Midbrain (tissue), 1 donor: ENCODE measurements around the gene DLX6.

Source experiments
- DNase-seq: peaks from one replicate; lab custom pipeline; 2025; lab: John Stamatoyannopoulos, UW

DLX6 gene

GRCh38 chr7:96995406-96996110, 9.8 kb upstream of the DLX6 start:
- DNase-seq = no peak

DNA sequence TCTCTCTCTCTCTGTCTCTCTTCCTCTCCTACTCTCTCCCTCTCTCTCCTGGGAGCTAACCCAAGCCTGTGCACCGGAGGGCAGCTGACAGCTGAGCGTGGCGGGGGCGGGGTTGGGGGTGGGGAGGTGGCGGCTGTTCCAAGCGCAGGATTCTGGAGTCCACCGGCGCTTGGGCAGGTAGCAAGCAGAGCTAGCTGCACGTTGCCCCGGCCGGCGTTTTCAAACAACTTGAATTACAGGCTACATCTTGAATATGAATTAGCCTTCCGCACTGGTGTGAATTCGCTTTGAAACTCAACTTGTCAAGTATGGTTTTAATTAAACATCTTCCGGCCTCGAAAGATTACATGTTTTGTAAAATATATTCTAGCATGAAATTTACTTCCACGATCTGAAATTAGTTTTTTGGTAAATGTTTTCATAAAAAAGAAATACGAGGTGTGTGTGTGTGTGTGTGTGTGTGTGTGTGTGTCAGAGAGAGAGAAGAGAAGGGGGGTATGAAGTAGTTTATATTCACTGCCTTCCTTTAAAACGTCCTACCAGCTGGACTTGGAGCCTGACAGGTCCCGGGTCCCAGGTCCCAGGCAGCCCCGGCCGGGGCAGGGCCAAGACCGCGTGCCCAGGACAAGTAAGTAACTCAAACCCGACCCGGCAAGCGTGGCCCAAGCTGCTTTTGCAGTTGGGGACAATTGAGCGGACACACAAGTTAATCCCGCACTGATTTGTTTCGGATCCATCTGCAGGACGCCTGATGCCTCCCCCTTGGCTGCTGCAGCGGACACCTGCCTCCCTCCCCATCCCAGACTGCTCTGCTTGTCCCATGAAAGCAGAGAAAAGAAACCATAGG, 9.0 kb upstream of the DLX6 start:
- no peak for DNase-seq

DNA sequence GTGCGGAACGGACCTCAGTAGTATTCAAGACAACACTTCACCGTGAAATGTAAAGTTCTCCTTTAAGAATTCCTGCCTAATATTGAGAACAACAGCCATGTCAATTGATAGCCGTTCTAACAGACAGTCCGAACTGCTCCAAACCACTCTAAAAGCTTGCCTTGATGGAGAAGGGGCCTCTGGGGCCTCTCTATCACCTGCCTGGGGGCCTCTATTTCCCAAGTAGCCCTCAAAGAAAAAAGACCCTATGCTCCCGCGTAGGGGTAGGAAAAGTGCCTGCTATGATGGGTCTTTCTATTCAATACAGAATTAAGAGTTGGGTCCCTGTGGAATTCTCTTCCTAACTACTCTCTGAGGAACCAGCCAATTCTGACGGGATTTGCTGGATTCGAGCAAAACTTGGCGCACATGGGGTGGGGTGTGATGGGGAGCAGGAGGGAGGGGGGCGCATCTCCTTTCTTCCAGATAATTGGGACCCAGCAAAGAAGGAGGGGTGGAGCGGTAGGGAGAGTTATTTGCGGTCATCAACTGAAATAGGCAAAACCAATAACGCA, 8.3 kb upstream of the DLX6 start:
- no peak for DNase-seq

GRCh38 chr7:96997512-96998032, 7.8 kb upstream of the DLX6 start:
- no peak for DNase-seq

DNA sequence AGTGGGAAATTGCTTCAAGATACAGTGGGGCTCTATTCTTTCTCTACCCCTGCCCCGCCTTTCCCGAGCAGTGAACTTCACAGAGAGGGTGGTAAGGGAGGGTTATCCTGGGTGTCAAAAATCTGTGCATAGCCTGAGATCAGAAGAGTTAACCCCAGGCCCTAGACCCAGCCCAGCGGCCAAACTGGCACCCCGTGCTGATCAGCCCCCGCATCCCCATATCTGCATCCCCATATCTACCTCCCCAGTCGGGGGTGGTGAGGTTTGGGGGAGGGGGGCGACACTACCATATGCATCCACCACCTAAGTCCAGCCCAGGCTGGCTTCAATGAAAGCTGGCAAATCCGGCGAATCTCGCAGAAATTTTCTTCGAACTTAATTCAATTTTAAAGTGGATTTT, 7.0 kb upstream of the DLX6 start:
- DNase-seq = no peak

DNA sequence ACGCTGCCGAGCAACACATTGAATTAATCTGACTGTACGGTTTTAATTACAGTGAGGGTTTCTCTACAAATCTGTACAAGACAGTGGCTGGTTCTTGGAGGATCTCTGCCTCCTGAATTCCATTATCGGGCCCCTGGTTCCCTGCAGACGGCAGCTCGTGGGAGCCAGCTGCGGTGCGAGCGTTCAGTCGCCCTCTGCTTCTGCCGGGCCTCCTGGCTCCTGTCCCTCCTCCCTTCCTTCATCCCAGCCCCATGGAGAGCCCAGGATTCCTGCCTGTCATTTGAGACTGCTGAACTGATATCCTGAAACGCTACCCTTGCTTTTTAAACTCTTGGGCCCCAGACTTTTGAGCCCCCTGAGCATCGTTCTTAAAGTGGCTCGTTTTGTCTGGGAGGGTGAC, 6.6 kb upstream of the DLX6 start:
- DNase-seq = no peak

DNA sequence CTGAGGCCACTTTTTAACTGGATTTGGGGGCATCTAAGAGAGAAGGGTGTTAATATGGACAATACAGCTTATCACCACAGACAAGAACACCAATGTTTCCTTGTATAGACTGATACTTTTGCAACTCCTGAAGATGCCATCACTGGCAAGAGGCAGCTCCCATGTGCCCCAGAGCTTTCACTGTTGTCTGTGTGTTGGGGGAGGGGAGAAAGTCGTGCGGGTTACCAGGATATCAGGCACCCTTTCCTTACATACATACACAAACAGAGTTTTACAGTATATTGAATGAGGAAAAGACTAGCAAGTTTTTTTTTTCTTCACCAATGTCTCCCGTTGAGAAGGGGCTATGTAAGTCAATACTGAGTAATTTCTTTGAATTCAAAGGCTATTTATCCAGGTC, 4.1 kb upstream of the DLX6 start:
- no peak for DNase-seq

GRCh38 chr7:97001656-97002554, 3.4 kb upstream of the DLX6 start:
- DNase-seq = no peak

DNA sequence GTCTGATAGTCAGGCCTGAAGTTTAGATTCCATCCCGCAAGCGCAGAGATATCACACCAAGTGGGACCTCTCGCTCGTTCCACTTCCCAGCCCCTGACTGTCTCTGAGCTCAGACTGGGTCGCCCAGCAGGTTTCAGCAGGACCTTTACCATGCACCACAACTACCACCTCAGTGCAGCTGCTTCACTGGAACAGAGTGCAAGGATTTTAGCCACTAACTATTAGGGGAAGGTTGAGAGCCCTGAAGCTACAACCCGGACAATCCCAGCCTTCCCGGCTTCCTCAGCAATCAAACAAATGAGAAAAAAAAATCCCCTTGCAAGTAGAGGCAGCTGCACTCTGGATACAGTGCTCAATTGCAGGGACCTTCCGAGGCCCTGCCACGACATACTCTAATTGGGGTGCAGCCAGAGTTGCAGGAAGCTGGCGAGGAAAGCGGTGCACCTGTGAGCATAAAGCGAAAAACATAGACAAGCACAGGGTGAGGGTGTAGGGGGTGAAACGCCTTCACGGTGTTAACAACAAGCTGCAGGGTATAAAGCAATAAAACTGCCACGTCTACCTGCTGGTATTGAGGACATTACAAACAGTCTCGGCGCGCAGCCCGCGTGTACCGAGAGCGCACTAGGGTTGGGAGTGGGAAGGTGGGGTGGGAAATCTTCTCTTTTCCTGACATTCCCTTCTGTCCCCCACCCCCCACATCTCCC, 2.6 kb upstream of the DLX6 start:
- no peak for DNase-seq

DNA sequence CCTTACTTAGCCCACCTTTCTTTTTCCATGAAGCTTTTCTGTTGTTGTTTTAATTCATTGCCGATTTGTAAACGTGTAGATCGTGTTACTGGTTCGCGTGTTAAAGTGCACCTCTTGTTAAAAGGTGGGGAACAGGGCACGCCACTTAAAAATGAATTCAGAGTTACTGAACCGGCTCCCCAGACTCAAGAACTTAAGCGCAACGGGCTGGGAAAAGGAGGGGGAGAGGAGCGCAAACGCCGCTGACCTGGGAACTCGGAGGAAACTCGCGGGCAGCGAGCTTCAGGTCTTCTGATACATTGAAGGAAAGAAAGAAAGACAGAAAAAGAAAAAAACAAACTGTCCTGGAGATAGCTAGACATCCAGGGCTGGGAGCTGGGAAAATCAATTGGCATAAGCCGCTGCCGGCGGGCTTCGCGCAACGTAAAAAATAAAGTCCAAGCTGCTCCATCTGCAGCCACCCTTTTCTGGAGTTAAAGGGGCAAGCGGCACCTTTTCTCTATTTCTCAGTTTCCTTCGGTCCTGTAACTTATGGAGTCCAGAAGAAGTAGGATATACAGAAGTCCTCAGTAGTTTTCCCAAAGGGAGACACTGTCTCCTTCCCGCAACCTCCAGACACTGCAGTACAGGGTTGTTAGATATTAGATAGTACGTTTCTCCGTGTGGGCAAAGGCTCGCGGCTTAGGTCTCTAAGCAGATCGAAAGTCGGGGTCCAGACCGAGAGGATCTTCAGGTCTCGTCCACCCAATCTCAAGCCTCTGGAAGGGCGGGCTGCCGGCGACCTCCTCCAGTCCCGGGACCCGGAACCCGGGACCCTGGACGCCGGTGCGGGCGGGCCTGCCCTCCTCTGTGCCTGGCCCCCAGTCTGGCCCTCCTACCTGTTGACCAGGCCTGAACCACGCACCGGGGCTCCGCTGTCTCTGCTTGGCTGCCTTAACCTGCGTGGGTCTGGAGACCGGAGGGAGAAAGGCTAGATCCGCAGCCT, 1.8 kb upstream of the DLX6 start:
- no peak for DNase-seq

DNA sequence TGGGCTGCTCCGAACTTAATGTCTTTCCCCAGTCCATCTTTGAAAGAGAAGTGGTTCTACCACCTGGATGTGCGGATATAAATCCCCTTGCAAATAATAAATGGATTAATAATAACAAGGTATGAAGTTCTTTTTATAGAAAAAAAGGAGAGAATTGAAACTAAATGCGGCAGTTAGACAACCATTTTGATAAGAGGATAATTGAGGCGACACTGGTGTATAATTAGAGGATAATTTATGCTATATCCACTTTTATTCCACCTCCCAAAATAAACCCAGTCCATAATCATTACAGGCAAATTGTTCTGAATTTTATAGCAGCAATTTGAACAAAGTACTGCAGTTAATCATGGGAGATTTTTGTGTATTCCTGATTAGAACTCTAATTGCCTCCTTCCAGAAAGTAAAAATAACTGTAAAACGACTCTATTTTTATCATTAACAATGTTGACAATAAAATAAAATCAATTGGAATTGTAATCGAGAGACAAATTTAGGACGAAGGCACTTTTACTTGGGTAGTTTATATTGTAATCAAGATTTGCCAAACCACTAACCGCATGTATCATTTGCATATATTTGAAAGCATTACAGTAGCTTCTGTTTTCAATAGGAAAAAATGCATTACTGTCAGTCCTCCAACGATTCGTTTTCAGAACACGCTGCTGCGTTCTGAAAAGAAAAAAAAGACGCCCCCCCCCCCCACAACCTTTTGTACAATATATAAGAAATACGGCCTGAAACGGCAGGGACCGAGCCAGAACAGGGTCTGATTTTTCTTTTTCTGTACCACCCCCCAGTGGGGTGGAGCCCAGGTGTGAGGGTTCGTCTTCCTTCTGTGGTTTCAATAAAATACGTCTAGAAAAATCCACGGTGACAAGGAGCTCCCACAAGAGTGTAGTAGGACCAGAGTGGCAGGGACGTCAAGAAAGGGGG, 838 bp upstream of the DLX6 start:
- DNase-seq = no peak

DNA sequence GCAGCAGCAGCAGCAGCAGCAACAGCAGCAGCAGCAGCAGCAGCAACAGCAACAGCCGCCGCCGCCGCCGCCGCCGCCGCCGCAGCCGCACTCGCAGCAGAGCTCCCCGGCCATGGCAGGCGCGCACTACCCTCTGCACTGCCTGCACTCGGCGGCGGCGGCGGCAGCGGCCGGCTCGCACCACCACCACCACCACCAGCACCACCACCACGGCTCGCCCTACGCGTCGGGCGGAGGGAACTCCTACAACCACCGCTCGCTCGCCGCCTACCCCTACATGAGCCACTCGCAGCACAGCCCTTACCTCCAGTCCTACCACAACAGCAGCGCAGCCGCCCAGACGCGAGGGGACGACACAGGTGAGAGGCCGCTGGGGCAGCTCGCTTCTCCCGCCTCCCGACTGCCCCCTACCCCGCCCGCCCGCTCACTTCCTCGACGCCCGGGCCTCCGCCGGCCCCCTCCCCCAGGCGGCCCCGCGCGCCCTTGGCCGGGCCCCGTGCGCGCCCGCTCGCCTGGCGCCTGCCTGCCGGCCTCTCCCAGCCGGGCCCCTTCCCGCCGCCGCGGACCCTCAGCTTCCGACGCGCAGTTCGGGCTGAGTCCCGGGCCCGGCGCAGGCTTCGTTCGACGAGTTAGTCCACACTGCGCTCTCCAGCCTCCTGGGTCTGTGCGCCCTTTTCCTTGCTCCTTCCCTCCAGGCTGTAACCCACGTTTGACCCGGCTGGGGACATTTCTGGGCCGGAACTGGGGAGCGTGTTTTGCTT, 882 bp downstream of the DLX6 start:
- DNase-seq = no peak

DNA sequence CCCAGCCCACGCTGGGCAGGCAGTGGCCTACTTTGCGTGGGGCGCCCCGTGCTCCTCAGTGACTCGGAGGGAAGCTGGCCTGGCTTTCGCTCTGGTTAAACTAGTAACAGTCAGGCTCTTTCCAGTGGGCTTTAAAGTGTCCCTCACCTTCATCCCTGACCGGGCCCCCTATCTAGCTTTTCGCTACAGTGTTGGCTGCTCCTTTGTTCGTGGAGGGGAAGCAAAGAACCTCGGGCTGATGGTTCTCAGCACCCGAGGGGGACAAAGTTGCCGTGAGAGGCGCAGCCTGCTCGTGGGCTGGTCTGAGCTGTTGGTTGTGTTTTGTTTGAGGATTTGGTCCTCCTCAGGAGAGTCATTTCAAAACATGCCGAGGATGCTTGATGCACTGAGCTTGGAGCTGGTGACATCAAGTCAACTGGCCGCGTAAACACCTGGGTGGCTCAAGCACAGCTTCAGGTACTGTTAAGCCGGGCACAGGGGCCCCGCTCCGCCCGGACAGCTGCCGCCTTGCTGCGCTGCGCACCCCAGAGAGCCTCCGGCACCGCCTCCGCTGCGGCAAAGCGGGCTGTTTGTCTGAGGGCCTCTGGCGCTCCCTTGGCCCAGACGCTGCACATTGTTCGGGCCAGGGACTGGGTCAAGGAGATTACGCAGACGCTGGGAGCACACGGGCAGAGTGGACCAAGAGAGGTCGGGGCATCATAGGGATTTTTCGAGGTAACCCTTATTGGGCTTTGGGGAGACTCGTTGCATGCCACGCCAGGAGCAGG, 1.6 kb downstream of the DLX6 start:
- no peak for DNase-seq

DNA sequence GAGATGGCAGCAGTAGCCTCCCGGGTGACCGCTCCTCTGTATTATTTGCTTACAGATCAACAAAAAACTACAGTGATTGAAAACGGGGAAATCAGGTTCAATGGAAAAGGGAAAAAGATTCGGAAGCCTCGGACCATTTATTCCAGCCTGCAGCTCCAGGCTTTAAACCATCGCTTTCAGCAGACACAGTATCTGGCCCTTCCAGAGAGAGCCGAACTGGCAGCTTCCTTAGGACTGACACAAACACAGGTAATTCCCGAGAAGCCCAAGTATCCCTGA, 2.2 kb downstream of the DLX6 start:
- no peak for DNase-seq

DNA sequence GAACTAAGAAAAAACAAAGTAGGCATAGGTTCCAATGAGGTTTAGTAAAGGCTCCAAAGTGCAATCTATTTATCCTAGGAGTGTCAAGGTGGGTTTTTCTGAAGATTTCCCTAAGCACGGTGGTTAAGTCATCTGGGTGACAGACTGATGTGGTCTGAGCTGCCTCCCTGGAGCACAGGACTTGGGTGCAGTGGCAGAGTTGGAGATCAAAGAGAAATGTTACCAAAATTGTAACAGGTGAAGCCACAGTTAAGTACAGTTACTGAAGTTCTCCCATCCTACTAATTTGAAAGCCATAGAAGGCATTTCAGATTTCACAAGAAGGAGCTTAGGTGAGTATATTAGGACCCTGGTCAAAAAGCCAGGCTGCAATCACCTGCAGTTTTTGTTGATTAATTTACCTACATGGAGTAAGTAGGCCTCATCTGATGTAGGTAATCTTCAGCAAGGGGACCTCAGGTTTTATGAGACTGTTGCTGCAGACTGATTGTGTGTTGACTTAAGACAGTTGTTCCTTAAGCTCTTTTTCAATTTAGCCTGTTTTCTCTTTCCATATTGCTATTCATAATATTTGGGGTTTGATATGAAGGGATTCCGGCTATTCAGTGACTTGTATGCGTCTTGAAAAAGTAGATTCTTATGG, 3.0 kb downstream of the DLX6 start:
- no peak for DNase-seq

DNA sequence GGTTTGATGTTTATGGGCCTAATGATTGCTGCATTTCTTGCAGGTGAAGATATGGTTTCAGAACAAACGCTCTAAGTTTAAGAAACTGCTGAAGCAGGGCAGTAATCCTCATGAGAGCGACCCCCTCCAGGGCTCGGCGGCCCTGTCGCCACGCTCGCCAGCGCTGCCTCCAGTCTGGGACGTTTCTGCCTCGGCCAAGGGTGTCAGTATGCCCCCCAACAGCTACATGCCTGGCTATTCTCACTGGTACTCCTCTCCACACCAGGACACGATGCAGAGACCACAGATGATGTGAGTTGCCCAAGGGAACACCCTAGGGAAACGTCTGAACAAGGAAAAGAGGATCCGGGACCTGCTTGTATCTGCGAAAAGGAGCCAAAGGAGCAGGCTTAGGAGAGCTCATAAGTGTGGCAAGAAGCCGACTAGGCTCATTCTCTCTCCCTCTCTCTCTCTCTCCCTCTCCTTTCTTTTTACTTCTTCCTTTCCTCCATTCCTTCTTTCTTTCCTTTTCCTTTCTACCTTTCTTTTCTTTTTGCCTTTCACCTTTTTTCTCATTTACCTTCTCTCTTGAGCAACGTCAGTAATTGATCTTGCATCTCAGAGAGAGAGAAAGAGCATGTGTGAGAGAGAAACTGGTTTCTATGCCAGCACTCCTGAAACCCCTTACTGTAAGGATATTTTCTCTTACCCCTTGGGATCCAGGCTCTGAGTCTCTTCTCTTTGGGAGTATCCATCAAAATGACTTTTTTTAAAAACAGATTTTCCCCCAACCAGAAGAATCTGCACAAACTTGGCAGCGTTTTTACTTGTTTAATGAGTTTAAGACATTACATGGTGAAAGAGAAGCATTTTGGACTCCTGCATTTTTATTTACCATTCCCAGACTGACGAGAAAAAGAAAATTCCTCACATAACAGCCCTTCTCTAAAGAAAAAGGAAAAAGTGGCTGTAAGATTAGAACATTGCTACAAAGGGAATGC, 4.7 kb downstream of the DLX6 start:
- DNase-seq = no peak
